Body of pancreas (tissue), 4 donors: Measurements from ENCODE around the gene KAT6B. TPM values are rescaled to one million over a fixed set of nuclear protein-coding genes. Genes with fewer than 3 reads are reported as not detected.

ENCODE experiments used
- ATAC-seq: fragments of 150-250 bp; one replicate; pipeline ENCODE4 v1.9.1; 2016
- DNase-seq, 4 donors: peaks; one replicate each; pipeline ENCODE4 v3.0.0-alpha.2; 2019
- H3K27ac ChIP-seq, 4 donors: fragments of 200-600 bp; sonication (generic); 1 replicate in 3 of 4; 2 replicates in 1 of 4; pipeline versions ENCODE4 v1.5.1 to v1.6.1; 2016 to 2019; ENCODE audit warnings: mild to moderate bottlenecking in 1 of 4, mixed read lengths in 1 of 4, moderate library complexity in 1 of 4
- H3K27me3 ChIP-seq, 2 donors: fragments of 200-600 bp; sonication (generic); one replicate each; pipeline ENCODE4 v1.6.0; 2016; ENCODE audit warnings: mild to moderate bottlenecking in 1 of 2
- H3K36me3 ChIP-seq, 2 donors: fragments of 200-600 bp; sonication (generic); replicated peaks in 1 of 2; 2 replicates each; pipeline ENCODE4 v1.5.1; 2016; ENCODE audit warnings: low read depth in 2 of 2; ENCODE audit not compliant: insufficient read depth in 1 of 2
- H3K4me1 ChIP-seq: fragments of 200-600 bp; sonication (generic); one replicate; pipeline ENCODE4 v1.6.0; 2016
- H3K4me3 ChIP-seq, 2 donors: fragments of 200-600 bp; sonication (generic); 1 replicate in 1 of 2; 2 replicates in 1 of 2; pipeline ENCODE4 v1.5.1; 2016 to 2019
- H3K9me3 ChIP-seq, 3 donors: fragments of 200-600 bp; sonication (generic); 1 replicate in 2 of 3; 2 replicates in 1 of 3; pipeline ENCODE4 v1.5.1; 2016
- CTCF ChIP-seq, 7 experiments: fragments of 450-650 bp in 4 of 7; fragments of 200-600 bp in 3 of 7; sonication (generic) in 3 of 7; IDR thresholded peaks; one replicate each; pipeline ENCODE4 v1.5.1; 2016 to 2019; ENCODE audit warnings: antibody characterized with exemption in 7 of 7
- POLR2A ChIP-seq, 3 donors: fragments of 450-650 bp; IDR thresholded peaks; one replicate each; pipeline ENCODE4 v1.6.1; 2016; ENCODE audit warnings: antibody characterized with exemption in 3 of 3, mild to moderate bottlenecking in 2 of 3
- WGBS, 2 donors: methylation state at CpG; one replicate each; pipeline ENCODE4 v1.1.5; 2017; 5-methylcytosine and 5-hydroxymethylcytosine counted together
- intact Hi-C: fragments of 100-400 bp; cut with DNase I; formaldehyde crosslinking; loops from one replicate; pipeline ENCODE4 v1.15.1; 2023
- total RNA-seq, 2 donors: library from RNA; depleted of rRNA; stranded (reverse); fragments of >200 nt; gene quantifications; one replicate each; pipeline ENCODE4 v1.1.0, GENCODE V29; 2016

The KAT6B gene
- total RNA-seq, 2 donors from 2014 or later, result 39.9 to 45.9 TPM

- 10 to 18% methylated on average over 2 of the region's 2 CpGs for whole genome bisulfite sequencing, 2 donors
- Histone ChIP-seq H3K4me1 (peaks cover 35% of the 10 kb centered on the region), H3K4me3 (no peak overlapping the region), H3K36me3 (no peaks in the 10 kb centered on the region), H3K27me3 (no peaks in the 10 kb centered on the region), H3K9me3 (no peaks in the 10 kb centered on the region), H3K27ac (peak overlapping the region in 3 of 4 donors; percentile 24 to 54 (median 53))
- TF ChIP-seq POLR2A (IDR thresholded peaks at IDR 0.05), result no peak
- TF ChIP-seq CTCF (IDR thresholded peaks at IDR 0.05), result no peak
- intact Hi-C loops, result no loop called here
- ATAC-seq (no peak), DNase-seq (no peak)
These were observed 4.3 kb upstream of the KAT6B start for GRCh38 chr10:74822101-74822500.

GRCh38 chr10:74822521-74823089 is 3.8 kb upstream of the KAT6B start:
- TF ChIP-seq POLR2A (IDR thresholded peaks at IDR 0.05) (no peak), CTCF (IDR thresholded peaks at IDR 0.05) (no peak)
- intact Hi-C loops, result no loop called here

GRCh38 chr10:74823791-74824183 is 2.6 kb upstream of the KAT6B start:
- intact Hi-C loops, result no loop called here
- Histone ChIP-seq H3K4me3 (no peak overlapping the region), H3K9me3 (no peaks in the 10 kb centered on the region), H3K27ac (peak overlapping the region in 2 of 4 donors; percentile 73 to 98), H3K4me1 (peaks cover 52% of the 10 kb centered on the region), H3K27me3 (no peaks in the 10 kb centered on the region), H3K36me3 (no peaks in the 10 kb centered on the region)
- 24 to 27% methylated on average over 4 of the region's 4 CpGs for WGBS, 2 donors
- DNase-seq, result no peak
- ATAC-seq, result no peak
- TF ChIP-seq POLR2A (IDR thresholded peaks at IDR 0.05) (no peak), CTCF (IDR thresholded peaks at IDR 0.05) (no peak)

More at GRCh38 chr10:74822521-74823089, 3.8 kb upstream of the KAT6B start:
- H3K9me3 ChIP-seq, result no peaks in the 10 kb centered on the region
- no peak for ATAC-seq
- no peak overlapping the region for H3K4me3 ChIP-seq
- H3K36me3 ChIP-seq, result no peaks in the 10 kb centered on the region
- 41 to 46% methylated on average over 3 of the region's 3 CpGs for WGBS, 2 donors
- no peaks in the 10 kb centered on the region for H3K27me3 ChIP-seq
- no peak for DNase-seq
- H3K27ac ChIP-seq, result peak overlapping the region in 3 of 4 donors; percentile 24 to 54 (median 53)
- peaks cover 40% of the 10 kb centered on the region for H3K4me1 ChIP-seq

GRCh38 chr10:74824184-74824899 is 2.1 kb upstream of the KAT6B start:
- DNase-seq, result peak in 2 of 4 donors; percentile 23 to 32
- intact Hi-C loops, result no loop called here

More at GRCh38 chr10:74824184-74824899, 2.1 kb upstream of the KAT6B start:
- H3K4me1 ChIP-seq, result peaks cover 57% of the 10 kb centered on the region
- no peaks in the 10 kb centered on the region for H3K27me3 ChIP-seq
- peak overlapping the region; percentile 67 to 86 for H3K4me3 ChIP-seq
- WGBS, 2 donors, result 44 to 60% methylated on average over 17 of the region's 18 CpGs
- ATAC-seq, result no peak
- peak overlapping the region; percentile 73 to 98 (median 86) for H3K27ac ChIP-seq
- no peaks in the 10 kb centered on the region for H3K9me3 ChIP-seq
- TF ChIP-seq POLR2A (IDR thresholded peaks at IDR 0.05) (no peak), CTCF (IDR thresholded peaks at IDR 0.05) (no peak)
- no peaks in the 10 kb centered on the region for H3K36me3 ChIP-seq
